HEK293T (cell line): ENCODE data around the gene ARHGEF2.

ENCODE experiments used
- CTCF ChIA-PET: fragments of 350-600 bp; formaldehyde crosslinking; extraction: SDS; loops from one replicate; lab custom pipeline; 2021; ENCODE audit warnings: antibody characterized with exemption, inconsistent platforms; lab: Yijun Ruan, JAX
- POLR2A ChIA-PET: fragments of 350-600 bp; formaldehyde crosslinking; extraction: SDS; loops from one replicate; lab custom pipeline; 2020; ENCODE audit warnings: antibody characterized with exemption, inconsistent platforms; lab: Yijun Ruan, JAX
- DNase-seq: peaks from one replicate; pipeline ENCODE4 v3.0.0; 2012; ENCODE audit warnings: mixed read lengths; ENCODE audit errors: extremely low spot score
- ARNT ChIP-seq: fragments of 450-650 bp; IDR thresholded peaks from 2 replicates; pipeline ENCODE4 v1.6.1; 2017; ENCODE audit warnings: mild to moderate bottlenecking
- BHLHE40 ChIP-seq: fragments of 450-650 bp; IDR thresholded peaks from 2 replicates; pipeline ENCODE4 v1.6.1; 2016; ENCODE audit warnings: mild to moderate bottlenecking, moderate library complexity, borderline replicate concordance
- CTBP1 ChIP-seq: fragments of 450-650 bp; IDR thresholded peaks from 2 replicates; pipeline ENCODE4 v1.6.1; 2016; ENCODE audit warnings: borderline replicate concordance
- ELF4 ChIP-seq: fragments of 450-650 bp; IDR thresholded peaks from 2 replicates; pipeline ENCODE4 v1.6.1; 2017; ENCODE audit warnings: antibody characterized with exemption
- FOXA1 ChIP-seq: fragments of 450-650 bp; IDR thresholded peaks from 2 replicates; pipeline ENCODE4 v1.6.1; 2016; ENCODE audit warnings: mild to moderate bottlenecking
- FOXK2 ChIP-seq: fragments of 450-650 bp; IDR thresholded peaks from 2 replicates; pipeline ENCODE4 v1.6.1; 2016; ENCODE audit warnings: mild to moderate bottlenecking
- FOXM1 ChIP-seq: fragments of 450-650 bp; IDR thresholded peaks from 2 replicates; pipeline ENCODE4 v1.6.1; 2017; ENCODE audit warnings: mild to moderate bottlenecking, borderline replicate concordance
- HDGF ChIP-seq: fragments of 450-650 bp; IDR thresholded peaks from 2 replicates; pipeline ENCODE4 v1.6.1; 2017; ENCODE audit warnings: antibody characterized with exemption, borderline replicate concordance
- L3MBTL2 ChIP-seq: fragments of 450-650 bp; conservative IDR thresholded peaks from 2 replicates; pipeline ENCODE4 v1.6.1; 2016; ENCODE audit warnings: mild to moderate bottlenecking
- LEF1 ChIP-seq: fragments of 450-650 bp; IDR thresholded peaks from 2 replicates; pipeline ENCODE4 v1.6.1; 2017; ENCODE audit warnings: mild to moderate bottlenecking, borderline replicate concordance
- NFRKB ChIP-seq: fragments of 450-650 bp; IDR thresholded peaks from 2 replicates; pipeline ENCODE4 v1.6.1; 2016; ENCODE audit warnings: mild to moderate bottlenecking, moderate library complexity
- SP1 ChIP-seq: fragments of 450-650 bp; IDR thresholded peaks from 2 replicates; pipeline ENCODE4 v1.6.1; 2017
- SUZ12 ChIP-seq: fragments of 450-650 bp; IDR thresholded peaks from 2 replicates; pipeline ENCODE4 v1.6.1; 2016; ENCODE audit warnings: mild to moderate bottlenecking
- TARDBP ChIP-seq: fragments of 450-650 bp; IDR thresholded peaks from 2 replicates; pipeline ENCODE4 v1.6.1; 2016
- ZNF384 ChIP-seq: fragments of 450-650 bp; IDR thresholded peaks from 2 replicates; pipeline ENCODE4 v1.6.1; 2016
- TF ChIP-seq, protein P1 (sequence below): fragments of 450-650 bp; IDR thresholded peaks from 2 replicates; pipeline ENCODE4 v1.6.1; 2016

ARHGEF2 gene

GRCh38 chr1:155966750-155967149, 11.6 kb downstream of the ARHGEF2 start:
- ChIA-PET POLR2A (no interaction called here), CTCF (interaction anchor here (0.9 to 1.2 kb wide), 3 partner anchors 12 to 23 kb away, joined by 3 to 8 read pairs (median 6); partner anchors contain the start of gene ARHGEF2)
- DNase-seq, result no peak
- TF ChIP-seq FOXK2 (no peak), L3MBTL2 (no peak), ARNT (no peak), HDGF (no peak), FOXA1 (no peak), ZNF384 (no peak)

DNA sequence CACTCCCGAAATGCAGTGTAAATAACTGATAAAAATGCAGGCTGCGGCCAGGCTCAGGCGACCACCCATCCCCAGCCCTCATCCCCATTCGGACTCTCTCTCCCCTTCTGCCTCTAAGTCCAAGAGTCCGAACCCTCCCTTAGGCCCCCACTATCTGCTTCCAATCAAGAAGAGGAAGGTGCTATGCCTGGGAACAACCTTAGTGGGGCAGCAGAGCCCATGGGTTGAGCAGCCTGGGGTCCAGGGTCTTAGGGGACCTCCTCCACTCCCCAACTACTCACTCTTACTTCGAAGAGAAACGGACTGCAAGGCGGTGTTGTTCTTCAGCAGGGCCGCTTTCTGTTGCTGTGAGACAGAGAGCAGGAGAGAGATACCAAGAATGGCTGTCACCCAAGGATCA, 12.2 kb downstream of the ARHGEF2 start:
- no peak for TF ChIP-seq SUZ12
- TF ChIP-seq FOXM1, result no peak
- no peak for TF ChIP-seq BHLHE40
- no peak for TF ChIP-seq ARNT
- no peak for TF ChIP-seq ZNF384
- DNase-seq, result no peak
- ChIA-PET CTCF (interaction anchor here (0.9 to 1.3 kb wide), 3 partner anchors 12 to 100 kb away, joined by 3 to 8 read pairs (median 6); partner anchors contain the start of gene ARHGEF2), POLR2A (no interaction called here)

GRCh38 chr1:155964193-155964592, 14.2 kb downstream of the ARHGEF2 start:
- DNase-seq, result no peak
- ChIA-PET POLR2A (no interaction called here), CTCF (no interaction called here)
- TF ChIP-seq FOXM1 (no peak), TARDBP (no peak), NFRKB (no peak), ELF4 (no peak), SUZ12 (no peak), HDGF (no peak), CTBP1 (no peak), FOXA1 (no peak), LEF1 (no peak), ARNT (no peak), SP1 (no peak), L3MBTL2 (no peak), ZNF384 (no peak), FOXK2 (no peak), BHLHE40 (no peak)
- TF ChIP-seq, protein P1, sequence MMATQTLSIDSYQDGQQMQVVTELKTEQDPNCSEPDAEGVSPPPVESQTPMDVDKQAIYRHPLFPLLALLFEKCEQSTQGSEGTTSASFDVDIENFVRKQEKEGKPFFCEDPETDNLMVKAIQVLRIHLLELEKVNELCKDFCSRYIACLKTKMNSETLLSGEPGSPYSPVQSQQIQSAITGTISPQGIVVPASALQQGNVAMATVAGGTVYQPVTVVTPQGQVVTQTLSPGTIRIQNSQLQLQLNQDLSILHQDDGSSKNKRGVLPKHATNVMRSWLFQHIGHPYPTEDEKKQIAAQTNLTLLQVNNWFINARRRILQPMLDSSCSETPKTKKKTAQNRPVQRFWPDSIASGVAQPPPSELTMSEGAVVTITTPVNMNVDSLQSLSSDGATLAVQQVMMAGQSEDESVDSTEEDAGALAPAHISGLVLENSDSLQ, result no peak

- TF ChIP-seq LEF1 (no peak), TARDBP (no peak), ELF4 (no peak), ARNT (no peak), HDGF (no peak), SP1 (no peak), FOXK2 (no peak), SUZ12 (no peak), NFRKB (no peak), L3MBTL2 (no peak), ZNF384 (no peak), BHLHE40 (no peak), FOXM1 (no peak), CTBP1 (no peak)
- TF ChIP-seq, protein P1, result no peak
- CTCF ChIA-PET, result interaction anchor here (0.6 to 1.1 kb wide), 2 partner anchors 22 to 81 kb away, joined by 3 to 6 read pairs; no protein-coding TSS in a partner anchor
- POLR2A ChIA-PET, result interaction anchor here (0.8 to 1.0 kb wide), 2 partner anchors 14 to 29 kb away, joined by 3 to 4 read pairs; no protein-coding TSS in a partner anchor
- DNase-seq, result no peak
Measured at GRCh38 chr1:155962599-155963211, 15.6 kb downstream of the ARHGEF2 start.

DNA sequence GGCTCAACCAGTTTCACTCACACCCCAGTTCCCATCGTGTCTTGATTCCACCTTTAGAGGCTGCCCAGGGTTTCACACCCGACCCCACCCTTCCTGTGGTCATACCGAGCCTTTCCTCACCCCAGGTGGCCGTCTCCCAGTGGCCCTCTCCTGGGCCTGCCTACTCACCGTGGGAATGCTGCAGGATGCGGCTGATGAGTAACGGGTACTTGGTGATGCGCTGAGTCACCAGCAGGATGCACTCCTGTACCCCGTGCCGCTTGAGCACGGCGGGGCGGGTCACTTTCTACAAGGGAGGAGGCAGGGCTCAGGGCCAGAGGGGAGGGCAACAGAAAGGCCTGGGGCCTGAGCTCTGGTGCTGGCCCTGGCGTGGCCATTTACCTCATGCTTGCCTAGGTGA, 16.4 kb downstream of the ARHGEF2 start:
- no peak for DNase-seq
- TF ChIP-seq BHLHE40 (no peak), CTBP1 (no peak), SUZ12 (no peak), ELF4 (no peak), TARDBP (no peak), FOXM1 (no peak), ZNF384 (no peak), LEF1 (no peak)
- ChIA-PET POLR2A (interaction anchor here (0.8 kb wide), 1 partner anchor 28 kb away, joined by 3 read pairs; no protein-coding TSS in a partner anchor), CTCF (interaction anchor here (1.1 kb wide), 1 partner anchor 22 kb away, joined by 6 read pairs; no protein-coding TSS in a partner anchor)

GRCh38 chr1:155960081-155960745, 18.1 kb downstream of the ARHGEF2 start:
- TF ChIP-seq L3MBTL2 (no peak), FOXK2 (no peak), SP1 (no peak)
- ChIA-PET POLR2A (interaction anchor here (1.0 kb wide), 1 partner anchor 23 kb away, joined by 5 read pairs; no protein-coding TSS in a partner anchor), CTCF (interaction anchor here (0.6 kb wide), 1 partner anchor 715 kb away, joined by 3 read pairs; no protein-coding TSS in a partner anchor)
- no peak for DNase-seq
